Chondrocyte (in vitro differentiated cells): Measurements from ENCODE around the gene RNF169. TPM values are rescaled to one million over a fixed set of nuclear protein-coding genes. Genes with fewer than 3 reads are reported as not detected.

Experiments used
- DNase-seq: peaks from one replicate; pipeline ENCODE4 v3.0.0; 2021; ENCODE audit warnings: mixed read lengths, low spot score
- H3K27ac Mint-ChIP-seq: one replicate; pipeline ENCODE4 v1.8.0; 2021; ENCODE audit warnings: mild to moderate bottlenecking, moderate library complexity, mixed read lengths; ENCODE audit not compliant: unreplicated experiment
- H3K27me3 Mint-ChIP-seq: 2 replicates; pipeline ENCODE4 v1.8.0; 2021; ENCODE audit warnings: low read depth, mixed read lengths
- H3K36me3 Mint-ChIP-seq: 2 replicates; pipeline ENCODE4 v1.8.0; 2021; ENCODE audit warnings: low read depth, mixed read lengths
- H3K4me1 Mint-ChIP-seq: 2 replicates; pipeline ENCODE4 v1.8.0; 2021; ENCODE audit warnings: low read depth, mild to moderate bottlenecking, mixed read lengths
- H3K4me3 Mint-ChIP-seq: one replicate; pipeline ENCODE4 v1.8.0; 2021; ENCODE audit warnings: mild to moderate bottlenecking, moderate library complexity, mixed read lengths; ENCODE audit not compliant: unreplicated experiment
- H3K9me3 Mint-ChIP-seq: 2 replicates; pipeline ENCODE4 v1.8.0; 2021; ENCODE audit warnings: low read depth, mixed read lengths
- CTCF ChIP-seq: fragments of 200-600 bp; sonication (generic); IDR thresholded peaks from 2 replicates; pipeline ENCODE4 v1.5.0; 2021; ENCODE audit warnings: antibody characterized with exemption, mild to moderate bottlenecking, moderate library complexity
- total RNA-seq: library from RNA; stranded (reverse); gene quantifications from 3 replicates; pipeline ENCODE4 v1.2.1, GENCODE V29; 2021

Gene RNF169
- total RNA-seq, 1 donor from 2014 or later = 13.1 TPM

DNA sequence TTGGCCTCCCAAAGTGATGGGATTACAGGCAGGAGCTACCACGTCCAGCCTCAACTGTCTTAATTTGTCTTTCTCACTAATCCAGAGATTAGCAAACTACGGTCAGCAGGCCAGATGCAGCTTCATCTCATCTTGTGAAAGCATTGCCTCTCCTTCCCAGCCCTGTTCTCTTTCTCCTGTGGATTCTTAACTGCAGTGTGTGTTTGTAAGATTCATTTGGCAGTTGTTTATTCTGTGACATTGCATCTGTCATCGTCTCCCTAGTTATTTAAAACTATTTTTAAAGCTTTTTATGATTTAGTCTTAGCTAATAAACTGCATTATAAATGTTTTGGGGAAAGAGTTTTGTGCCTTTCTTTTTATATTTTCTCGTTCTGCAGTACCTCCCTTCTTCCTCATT is 29.2 kb downstream of the RNF169 start:
- Mint-ChIP-seq H3K27ac (no peak overlapping the region), H3K9me3 (no peaks in the 10 kb centered on the region), H3K4me1 (peaks cover 33% of the 10 kb centered on the region), H3K4me3 (no peak overlapping the region), H3K27me3 (no peaks in the 10 kb centered on the region), H3K36me3 (no peaks in the 10 kb centered on the region)
- DNase-seq = no peak
- TF ChIP-seq CTCF = no peak

DNA sequence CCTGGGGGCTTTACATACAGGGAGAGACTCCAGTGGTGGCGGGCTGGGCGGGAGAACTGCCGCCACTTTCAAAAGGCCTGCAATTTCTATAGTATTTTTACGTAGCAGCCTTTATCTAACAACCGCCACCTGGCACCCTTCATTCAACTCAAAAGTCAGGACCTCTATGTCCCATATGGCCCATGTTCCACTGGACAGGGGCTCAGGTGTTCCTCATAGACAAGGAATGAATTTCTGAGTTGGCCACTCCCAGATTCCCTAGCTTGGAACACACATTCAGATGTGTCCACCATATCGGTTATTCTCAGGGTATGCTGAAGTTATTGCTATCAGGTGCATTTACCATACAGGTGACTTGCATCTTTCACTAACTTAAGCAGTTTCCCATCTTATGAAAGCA is 29.9 kb downstream of the RNF169 start:
- no peaks in the 10 kb centered on the region for H3K36me3 Mint-ChIP-seq
- H3K4me1 Mint-ChIP-seq = peaks cover 33% of the 10 kb centered on the region
- H3K9me3 Mint-ChIP-seq = no peaks in the 10 kb centered on the region
- no peak overlapping the region for H3K4me3 Mint-ChIP-seq
- no peak overlapping the region for H3K27ac Mint-ChIP-seq
- DNase-seq = no peak
- TF ChIP-seq CTCF = no peak
- H3K27me3 Mint-ChIP-seq = no peaks in the 10 kb centered on the region

DNA sequence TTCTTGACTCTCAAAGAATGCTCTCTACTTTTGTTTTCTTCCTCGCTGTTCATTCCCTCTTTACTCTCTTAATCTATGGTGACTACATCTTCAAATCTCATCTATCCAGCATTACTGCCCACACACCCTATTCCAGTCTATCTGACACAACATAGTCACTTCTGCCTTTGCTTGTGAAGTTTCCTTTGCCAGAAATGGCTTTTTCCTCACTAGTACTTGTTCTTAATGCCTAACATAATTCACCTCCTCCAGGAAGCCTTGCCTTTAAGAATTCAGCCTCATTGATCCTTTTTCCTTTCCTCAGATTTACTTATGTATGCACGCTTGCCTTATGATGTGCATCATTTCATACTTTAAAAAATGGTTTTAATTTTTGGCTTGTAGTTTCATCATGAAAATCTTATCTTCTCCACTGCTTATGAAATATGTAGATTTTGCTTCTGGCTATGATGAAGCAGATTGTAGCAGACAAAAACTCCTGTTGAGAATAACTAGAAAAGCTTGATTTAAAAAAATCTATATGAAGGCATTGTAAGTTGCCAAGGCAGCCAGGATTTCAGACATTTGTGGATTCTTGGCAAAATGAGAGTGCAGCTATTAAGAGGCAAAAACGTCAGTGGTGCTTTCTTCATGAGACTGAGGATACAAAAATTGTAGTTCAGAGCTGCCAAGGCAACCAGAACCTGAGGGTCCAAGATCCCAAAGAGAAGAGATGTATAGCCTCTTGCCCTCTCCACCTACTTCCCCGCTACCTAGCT is 31.8 kb downstream of the RNF169 start:
- Mint-ChIP-seq H3K4me1 (peaks cover 22% of the 10 kb centered on the region), H3K27ac (no peak overlapping the region), H3K4me3 (no peak overlapping the region), H3K9me3 (no peaks in the 10 kb centered on the region), H3K36me3 (no peaks in the 10 kb centered on the region), H3K27me3 (no peaks in the 10 kb centered on the region)
- TF ChIP-seq CTCF = no peak
- no peak for DNase-seq

DNA sequence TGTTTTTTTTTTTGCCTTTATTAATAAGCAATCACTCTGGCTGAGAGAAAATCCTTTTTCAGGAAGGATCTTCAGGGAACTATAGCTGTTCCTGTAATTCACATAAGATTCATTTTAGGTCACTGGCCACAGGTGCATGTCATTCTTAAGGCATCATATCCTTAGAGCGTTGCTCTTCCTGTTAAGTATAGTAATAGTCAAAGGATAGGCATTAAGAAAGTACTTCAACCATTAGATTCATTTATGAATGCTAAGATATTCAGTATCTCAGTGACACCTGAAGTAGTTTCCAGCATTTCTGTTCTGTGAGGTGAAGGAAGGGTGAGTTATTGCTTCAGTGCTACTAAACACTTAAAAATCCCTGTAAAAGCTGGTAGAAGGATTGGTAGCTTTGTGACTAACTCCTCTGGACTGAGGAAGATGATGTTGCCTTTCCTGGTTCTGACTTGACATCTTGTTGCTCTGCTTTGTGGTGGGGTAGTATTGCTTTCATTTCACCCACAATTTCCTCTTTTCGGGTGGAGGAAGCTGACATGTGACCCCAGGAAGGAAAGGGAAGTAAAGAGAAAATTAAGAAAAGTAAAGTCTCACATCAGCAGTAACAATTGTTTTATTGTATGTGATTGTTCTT is 34.7 kb downstream of the RNF169 start:
- H3K4me1 Mint-ChIP-seq = peaks cover 21% of the 10 kb centered on the region
- no peaks in the 10 kb centered on the region for H3K27me3 Mint-ChIP-seq
- no peaks in the 10 kb centered on the region for H3K9me3 Mint-ChIP-seq
- peak overlapping the region; percentile 73 for H3K27ac Mint-ChIP-seq
- no peak for TF ChIP-seq CTCF
- no peaks in the 10 kb centered on the region for H3K36me3 Mint-ChIP-seq
- H3K4me3 Mint-ChIP-seq = no peak overlapping the region
- no peak for DNase-seq

- no peak for DNase-seq
- H3K9me3 Mint-ChIP-seq = no peaks in the 10 kb centered on the region
- H3K27me3 Mint-ChIP-seq = no peaks in the 10 kb centered on the region
- no peak for TF ChIP-seq CTCF
- H3K36me3 Mint-ChIP-seq = no peaks in the 10 kb centered on the region
- H3K27ac Mint-ChIP-seq = no peak overlapping the region
- H3K4me3 Mint-ChIP-seq = no peak overlapping the region
- peaks cover 21% of the 10 kb centered on the region for H3K4me1 Mint-ChIP-seq
Measured at GRCh38 chr11:74784234-74784633, 35.6 kb downstream of the RNF169 start.
